Keratinocyte (primary cell): ENCODE results near the gene PACRGL. TPM values are rescaled to one million over a fixed set of nuclear protein-coding genes. Genes with fewer than 3 reads are reported as not detected.

Experiments used
- DNase-seq: peaks from one replicate; pipeline ENCODE4 v3.0.0-alpha.2; 2011; ENCODE audit warnings: low read depth, missing footprints, low spot score
- FAIRE-seq: peaks from 2 replicates; lab custom pipeline; 2011; peaks lifted over from hg19 to GRCh38; lab: Jason Lieb, UNC
- H2AFZ ChIP-seq: 2 replicates; pipeline ENCODE4 v1.6.0; 2012; ENCODE audit warnings: low read length, control low read depth, inconsistent platforms; ENCODE audit not compliant: control insufficient read depth
- H3K27ac ChIP-seq: 2 replicates; pipeline ENCODE4 v1.5.1; 2011; ENCODE audit warnings: low read length; ENCODE audit not compliant: control insufficient read depth, insufficient read depth
- H3K27me3 ChIP-seq: 3 replicates; pipeline ENCODE4 v1.6.0; 2011; ENCODE audit warnings: low read length; ENCODE audit not compliant: control insufficient read depth, insufficient read depth; ENCODE audit errors: extremely low read depth
- H3K36me3 ChIP-seq, 2 experiments: 2 replicates in 1 of 2; 3 replicates in 1 of 2; pipeline ENCODE4 v1.5.1; 2011; ENCODE audit warnings: low read length in 2 of 2, mild to moderate bottlenecking in 1 of 2; ENCODE audit not compliant: control insufficient read depth in 2 of 2, insufficient read depth in 2 of 2; ENCODE audit errors: extremely low read depth in 1 of 2
- H3K4me1 ChIP-seq: 3 replicates; pipeline ENCODE4 v1.5.1; 2011; ENCODE audit warnings: low read length; ENCODE audit not compliant: control insufficient read depth, insufficient read depth; ENCODE audit errors: extremely low read depth
- H3K4me2 ChIP-seq: 3 replicates; pipeline ENCODE4 v1.6.0; 2011; ENCODE audit warnings: low read depth, low read length; ENCODE audit not compliant: control insufficient read depth, insufficient read depth; ENCODE audit errors: extremely low read depth
- H3K4me3 ChIP-seq, 3 experiments: fragments of 200-600 bp in 1 of 3; sonication (generic) in 1 of 3; 2 replicates in 2 of 3; 3 replicates in 1 of 3; pipeline ENCODE4 v1.5.1; 2011 to 2016; ENCODE audit warnings: low read length in 3 of 3, mild to moderate bottlenecking in 3 of 3, control low read depth in 2 of 3, inconsistent platforms in 1 of 3, low read depth in 1 of 3, mixed read lengths in 1 of 3, mixed run types in 1 of 3, moderate library complexity in 1 of 3; ENCODE audit not compliant: control insufficient read depth in 2 of 3, insufficient read depth in 2 of 3; ENCODE audit errors: extremely low read depth in 1 of 3
- H3K79me2 ChIP-seq: 2 replicates; pipeline ENCODE4 v1.6.0; 2012; ENCODE audit warnings: low read length; ENCODE audit not compliant: control insufficient read depth, insufficient read depth
- H3K9ac ChIP-seq: 3 replicates; pipeline ENCODE4 v1.6.0; 2011; ENCODE audit warnings: low read length; ENCODE audit not compliant: control insufficient read depth, insufficient read depth; ENCODE audit errors: extremely low read depth
- H3K9me1 ChIP-seq: 3 replicates; pipeline ENCODE4 v1.6.0; 2011; ENCODE audit warnings: low read length; ENCODE audit not compliant: control insufficient read depth, insufficient read depth; ENCODE audit errors: extremely low read depth
- H3K9me3 ChIP-seq: 2 replicates; pipeline ENCODE4 v1.5.1; 2012; ENCODE audit warnings: low read depth, low read length; ENCODE audit not compliant: control insufficient read depth
- H4K20me1 ChIP-seq: 3 replicates; pipeline ENCODE4 v1.6.0; 2011; ENCODE audit warnings: low read length; ENCODE audit not compliant: control insufficient read depth, insufficient read depth; ENCODE audit errors: extremely low read depth
- EZH2 ChIP-seq: IDR thresholded peaks from one replicate; pipeline ENCODE4 v1.6.1; 2012; ENCODE audit warnings: inconsistent platforms, mild to moderate bottlenecking, low read length, moderate library complexity
- dilution Hi-C: fragments of 300-500 bp; cut with MboI; formaldehyde crosslinking; loops from one replicate; pipeline ENCODE4 v1.7.0; 2020; ENCODE audit warnings: low sequenced_read_pairs; ENCODE audit not compliant: extremely low pct_ligation_motif_present
- polyA plus RNA-seq, 5 experiments: library from polyadenylated mRNA; depleted of rRNA in 3 of 5; stranded (reverse) in 3 of 5; stranded (forward) in 1 of 5; unstranded in 1 of 5; fragments of >200 nt; gene quantifications; 1 replicate in 1 of 5; 2 replicates in 3 of 5; 3 replicates in 1 of 5; pipeline versions ENCODE4 v1.2.1 to v1.2.3, GENCODE V29; 2011 to 2012; ENCODE audit warnings: missing spikeins in 2 of 5, low read depth in 1 of 5, low replicate concordance in 1 of 5
- TF ChIP-seq, protein P1 (sequence below), 3 experiments: IDR thresholded peaks in 1 of 3; conservative IDR thresholded peaks in 1 of 3; optimal IDR thresholded peaks in 1 of 3; 2 replicates in 2 of 3; 3 replicates in 1 of 3; pipeline versions ENCODE3 to v1.5.1; 2011; ENCODE audit warnings: low read length in 3 of 3, mild to moderate bottlenecking in 3 of 3, moderate library complexity in 2 of 3, control low read depth in 1 of 3, inconsistent platforms in 1 of 3; ENCODE audit not compliant: insufficient read depth in 2 of 3; ENCODE audit errors: extremely low read depth in 1 of 3

PACRGL gene
- polyA plus RNA-seq, 1 donor (not counting 4 experiments of a cell fraction or from before 2014, with no cell fraction given), result 18.2 TPM

DNA sequence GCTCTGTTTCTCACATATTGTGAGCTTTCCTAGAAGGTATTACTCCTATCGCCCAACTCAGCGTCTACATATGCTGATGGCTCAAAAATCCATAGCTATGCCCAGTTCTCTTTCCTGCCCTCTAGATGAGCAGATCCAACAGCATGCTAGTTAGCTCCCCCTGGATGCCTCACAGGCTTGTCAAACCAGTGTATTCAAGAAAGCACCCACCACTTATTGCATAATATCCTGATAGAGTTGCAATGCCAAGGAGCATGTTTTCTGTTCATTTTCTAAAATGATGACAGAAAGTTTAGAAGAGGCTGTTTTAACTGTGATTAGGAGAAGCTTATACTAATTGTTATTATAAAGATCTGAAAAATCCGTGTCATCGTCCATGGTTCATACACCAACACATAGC is 1.9 kb upstream of the PACRGL start:
- Histone ChIP-seq H3K9ac (no peak overlapping the region), H3K27me3 (no peaks in the 10 kb centered on the region), H3K79me2 (peaks cover 25% of the 10 kb centered on the region), H3K9me1 (no peaks in the 10 kb centered on the region), H2AFZ (no peak overlapping the region), H3K4me2 (peak overlapping the region; percentile 9), H3K36me3 (no peaks in the 10 kb centered on the region), H3K4me1 (peaks cover 16% of the 10 kb centered on the region), H3K9me3 (no peaks in the 10 kb centered on the region), H3K27ac (no peak overlapping the region), H4K20me1 (no peaks in the 10 kb centered on the region), H3K4me3 (no peak overlapping the region)
- TF ChIP-seq EZH2, result no peak
- TF ChIP-seq, protein P1, sequence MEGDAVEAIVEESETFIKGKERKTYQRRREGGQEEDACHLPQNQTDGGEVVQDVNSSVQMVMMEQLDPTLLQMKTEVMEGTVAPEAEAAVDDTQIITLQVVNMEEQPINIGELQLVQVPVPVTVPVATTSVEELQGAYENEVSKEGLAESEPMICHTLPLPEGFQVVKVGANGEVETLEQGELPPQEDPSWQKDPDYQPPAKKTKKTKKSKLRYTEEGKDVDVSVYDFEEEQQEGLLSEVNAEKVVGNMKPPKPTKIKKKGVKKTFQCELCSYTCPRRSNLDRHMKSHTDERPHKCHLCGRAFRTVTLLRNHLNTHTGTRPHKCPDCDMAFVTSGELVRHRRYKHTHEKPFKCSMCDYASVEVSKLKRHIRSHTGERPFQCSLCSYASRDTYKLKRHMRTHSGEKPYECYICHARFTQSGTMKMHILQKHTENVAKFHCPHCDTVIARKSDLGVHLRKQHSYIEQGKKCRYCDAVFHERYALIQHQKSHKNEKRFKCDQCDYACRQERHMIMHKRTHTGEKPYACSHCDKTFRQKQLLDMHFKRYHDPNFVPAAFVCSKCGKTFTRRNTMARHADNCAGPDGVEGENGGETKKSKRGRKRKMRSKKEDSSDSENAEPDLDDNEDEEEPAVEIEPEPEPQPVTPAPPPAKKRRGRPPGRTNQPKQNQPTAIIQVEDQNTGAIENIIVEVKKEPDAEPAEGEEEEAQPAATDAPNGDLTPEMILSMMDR (optimal IDR thresholded peaks at IDR 0.05 in 1 of 3, IDR thresholded peaks at IDR 0.05 in 1 of 3, conservative IDR thresholded peaks at IDR 0.05 in 1 of 3; ENCODE audit: extremely low read depth in 1 of 3, insufficient read depth in 2 of 3, low read length in 3 of 3), result no peak
- FAIRE-seq, result no peak
- dilution Hi-C loops, result no loop called here
- no peak for DNase-seq

DNA sequence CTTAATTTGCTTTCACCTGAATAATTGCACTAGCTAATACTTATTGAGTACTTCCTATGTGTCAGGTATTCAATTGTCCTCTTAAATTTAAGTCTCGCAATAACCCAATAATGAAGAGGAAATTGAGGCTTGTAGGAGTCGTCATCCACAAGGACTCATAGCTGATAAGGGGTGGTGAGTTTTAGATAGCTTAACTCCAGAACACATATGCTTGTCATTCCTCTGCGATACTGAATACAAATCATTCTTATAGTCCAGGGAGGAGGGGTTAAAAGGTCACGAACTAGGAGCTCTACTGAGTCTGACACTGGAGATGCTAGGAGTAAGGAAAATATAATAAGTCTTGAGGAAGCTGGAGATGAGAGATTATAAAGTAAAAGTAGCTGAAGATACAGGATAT is 1.4 kb upstream of the PACRGL start:
- H3K27ac ChIP-seq, result no peak overlapping the region
- no peak for FAIRE-seq

More for the DNA sequence above, 1.4 kb upstream of the PACRGL start:
- Histone ChIP-seq H3K79me2 (peaks cover 25% of the 10 kb centered on the region), H3K27me3 (no peaks in the 10 kb centered on the region), H4K20me1 (no peaks in the 10 kb centered on the region), H3K4me3 (no peak overlapping the region), H3K9me3 (no peaks in the 10 kb centered on the region), H3K4me2 (peak overlapping the region; percentile 9), H3K36me3 (no peaks in the 10 kb centered on the region), H3K9me1 (no peaks in the 10 kb centered on the region), H3K9ac (no peak overlapping the region), H3K4me1 (peaks cover 16% of the 10 kb centered on the region), H2AFZ (no peak overlapping the region)
- dilution Hi-C loops, result no loop called here
- DNase-seq, result no peak
- TF ChIP-seq EZH2, result no peak
- TF ChIP-seq, protein P1 (optimal IDR thresholded peaks at IDR 0.05 in 1 of 3, IDR thresholded peaks at IDR 0.05 in 1 of 3, conservative IDR thresholded peaks at IDR 0.05 in 1 of 3; ENCODE audit: extremely low read depth in 1 of 3, insufficient read depth in 2 of 3, low read length in 3 of 3), result no peak
